ENCODE data around the gene TEX261.

TEX261 gene

DNA sequence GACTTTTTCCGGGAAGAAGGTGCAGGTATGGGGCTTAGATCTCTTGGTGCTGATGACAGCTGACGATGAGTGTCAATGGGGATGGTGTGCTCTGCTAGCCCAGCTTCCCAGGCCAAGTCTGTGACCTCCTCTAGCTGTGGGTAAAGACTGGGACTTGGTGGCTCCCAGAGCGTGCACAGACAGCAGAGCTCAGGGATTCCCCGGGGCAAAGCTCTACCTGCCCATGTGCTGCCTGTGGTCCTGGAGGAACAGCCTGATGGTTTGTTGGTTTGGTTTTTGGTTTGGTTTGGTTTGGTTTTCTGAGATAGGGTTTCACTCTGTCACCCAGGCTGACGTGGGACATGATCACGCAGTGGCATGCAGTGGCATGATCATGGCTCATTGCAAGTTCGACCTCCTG is 39.8 kb downstream of the TEX261 start:
- DNase-seq = no peak

DNA sequence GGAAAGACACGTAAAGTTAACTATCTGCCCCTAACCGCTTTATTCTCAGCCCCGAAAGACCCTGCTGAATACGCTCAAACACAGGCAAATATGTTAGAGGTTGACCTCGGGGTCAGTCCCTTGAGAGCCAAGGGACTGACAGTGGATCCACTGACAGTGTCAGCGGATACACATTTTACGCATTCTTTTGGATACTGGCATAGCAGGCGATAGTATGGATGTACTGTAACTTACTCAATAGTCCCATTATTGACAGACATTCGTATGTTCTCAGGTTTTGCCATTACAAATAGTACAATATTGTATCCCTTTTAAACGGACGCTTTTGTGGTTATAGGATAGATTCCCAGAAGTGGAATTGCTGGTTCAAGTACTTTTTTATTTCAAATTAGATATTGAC is 45.6 kb downstream of the TEX261 start:
- no peak for DNase-seq

- peak; percentile 71 for DNase-seq
Observed at GRCh38 chr2:70948337-70949003, 46.2 kb downstream of the TEX261 start.

DNA sequence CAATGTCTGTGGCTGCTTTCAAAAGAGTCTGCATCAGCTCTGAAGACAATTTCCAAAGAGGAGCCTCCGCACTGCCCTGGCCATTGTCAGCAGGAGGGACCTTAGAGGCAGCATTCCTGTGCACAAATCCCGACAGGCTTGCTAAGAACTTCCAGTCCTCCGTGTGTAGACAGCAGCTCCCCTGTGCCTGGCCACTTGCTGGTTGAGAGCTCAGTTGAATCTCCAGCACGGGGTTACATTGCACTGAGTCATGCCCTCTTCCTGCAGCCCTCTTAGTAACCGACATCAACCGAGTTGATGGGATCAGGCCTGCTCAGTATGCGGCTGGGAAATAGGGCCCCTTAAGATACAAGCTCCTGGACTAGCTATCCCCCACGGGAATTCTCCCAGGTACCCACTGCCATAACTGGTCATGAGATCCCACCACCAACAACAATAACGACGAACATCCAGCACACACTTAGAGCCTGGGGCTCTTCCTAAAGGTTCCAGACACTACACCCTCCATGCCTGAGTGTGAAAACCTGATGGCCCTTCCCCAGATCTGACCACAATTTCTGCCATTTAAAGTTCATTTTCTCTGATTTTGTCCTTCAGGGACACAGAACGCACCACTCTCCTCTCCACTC is 47.0 kb downstream of the TEX261 start:
- DNase-seq = no peak

DNA sequence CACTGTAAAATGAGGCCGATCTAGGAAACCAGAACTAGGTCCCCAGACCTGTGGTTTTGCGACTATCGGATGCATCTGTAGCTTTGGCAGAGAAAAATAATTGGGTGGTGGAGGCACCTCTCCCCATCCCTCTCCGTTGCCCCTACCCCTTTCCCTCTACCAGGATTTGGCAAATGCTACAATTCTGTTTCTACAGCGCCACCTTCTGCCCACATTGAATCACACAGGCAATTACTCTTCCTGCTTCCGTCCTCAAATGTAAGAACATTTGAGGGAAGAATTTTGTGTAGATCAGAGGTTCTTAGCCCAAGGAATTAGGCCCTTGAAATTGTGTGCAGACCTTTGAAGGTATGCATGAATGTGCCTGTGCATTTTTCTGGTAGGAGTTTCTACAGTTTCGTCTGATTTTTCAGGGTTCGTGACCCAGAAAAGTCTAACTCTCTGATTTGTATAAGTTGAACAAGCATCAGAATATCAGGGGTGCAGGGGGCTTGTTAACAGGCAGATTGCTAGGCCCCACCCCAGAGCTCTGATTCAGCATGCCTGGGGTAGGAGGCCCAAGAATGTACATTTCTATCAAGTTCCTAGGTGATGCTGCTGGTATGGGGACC is 47.7 kb downstream of the TEX261 start:
- peak; percentile 24 for DNase-seq

GRCh38 chr2:70944111-70944690 is 50.5 kb downstream of the TEX261 start:
- no peak for DNase-seq

- DNase-seq = no peak
Observed at GRCh38 chr2:70943205-70943871, 51.3 kb downstream of the TEX261 start.

DNA sequence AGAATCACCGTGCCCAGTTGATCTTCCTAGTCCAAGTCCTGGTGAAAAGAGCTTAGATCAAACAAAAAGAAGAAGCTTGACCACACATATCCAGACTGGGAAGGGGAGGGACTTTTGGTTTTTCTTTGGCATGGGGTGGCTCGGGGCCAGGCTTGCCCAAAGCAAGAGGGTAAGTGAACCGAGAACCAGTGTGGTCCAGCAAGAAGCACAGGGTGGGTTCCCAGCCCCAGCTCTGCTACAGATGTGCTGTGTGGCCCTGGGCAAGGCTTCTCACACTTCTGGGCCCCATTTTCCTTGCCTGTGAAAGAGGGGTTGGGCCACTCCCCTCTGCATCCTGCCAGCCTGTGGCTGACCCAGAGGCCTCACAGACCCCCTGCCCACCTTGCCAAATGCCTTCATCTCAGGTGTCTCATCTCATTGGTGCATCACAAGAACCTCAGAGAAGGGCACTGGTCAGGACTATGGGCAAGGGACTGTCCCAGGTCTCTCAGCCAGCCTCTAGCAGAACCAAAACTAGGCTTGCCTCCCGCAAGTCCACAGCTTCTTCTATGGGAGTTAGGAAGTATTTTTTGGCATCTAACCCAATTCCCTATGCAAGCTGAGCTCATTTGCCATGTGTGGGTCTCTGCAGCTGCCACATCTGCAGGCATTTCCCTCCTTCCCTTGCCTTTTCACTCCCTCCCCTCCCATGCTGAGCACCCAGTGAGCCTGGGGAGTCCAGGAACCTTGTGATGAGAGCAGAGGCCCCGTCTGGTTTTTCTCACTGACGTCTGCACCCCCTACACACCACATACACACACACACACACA is 52.1 kb downstream of the TEX261 start:
- DNase-seq = no peak

- no peak for DNase-seq
Observed at GRCh38 chr2:70941701-70942100, 53.0 kb downstream of the TEX261 start.

- DNase-seq = no peak
Observed at GRCh38 chr2:70941186-70941585, 53.5 kb downstream of the TEX261 start.

- no peak for DNase-seq
Observed at GRCh38 chr2:70939839-70940580, 54.7 kb downstream of the TEX261 start.

DNA sequence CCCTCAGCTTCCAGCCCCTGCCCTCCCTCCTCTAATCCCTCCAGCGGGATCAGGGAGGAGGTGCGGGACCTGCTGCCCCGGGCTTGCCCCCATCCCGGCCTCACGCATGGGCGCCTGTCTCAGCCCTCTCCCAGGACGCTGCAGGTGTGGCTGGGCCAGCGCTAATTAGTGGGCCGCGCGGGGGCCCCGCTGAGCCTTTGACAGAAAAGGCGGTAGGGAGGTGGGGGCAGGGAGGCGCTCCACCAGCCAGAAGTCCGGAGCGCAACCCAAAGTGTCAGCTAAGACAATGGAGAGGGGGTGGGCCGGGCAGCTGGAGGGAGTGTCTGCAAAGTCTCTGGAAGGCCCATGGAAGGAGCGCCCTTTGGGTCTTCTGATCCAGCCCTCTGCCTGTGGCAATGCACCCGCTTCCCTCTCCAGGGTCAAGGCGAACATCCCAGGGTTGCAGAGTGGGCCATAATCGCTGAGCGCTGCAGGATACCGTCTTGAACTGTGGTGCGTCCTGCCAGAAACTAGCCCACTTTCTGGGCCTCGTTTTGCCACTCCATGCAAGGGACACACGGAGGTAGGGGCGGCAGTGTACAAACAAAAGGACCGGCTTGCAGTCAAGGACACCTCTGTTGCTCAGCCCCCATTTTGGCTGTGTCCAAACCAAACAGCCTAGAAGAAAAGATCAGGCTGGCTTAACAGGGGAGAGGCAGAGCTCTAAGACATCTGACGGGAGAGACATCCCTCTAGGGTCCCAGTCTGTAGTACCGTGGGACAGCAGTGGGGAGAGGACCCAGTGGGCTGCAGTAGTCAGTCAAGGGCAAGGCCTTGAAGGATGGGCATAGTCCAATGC is 55.5 kb downstream of the TEX261 start:
- DNase-seq = no peak

DNA sequence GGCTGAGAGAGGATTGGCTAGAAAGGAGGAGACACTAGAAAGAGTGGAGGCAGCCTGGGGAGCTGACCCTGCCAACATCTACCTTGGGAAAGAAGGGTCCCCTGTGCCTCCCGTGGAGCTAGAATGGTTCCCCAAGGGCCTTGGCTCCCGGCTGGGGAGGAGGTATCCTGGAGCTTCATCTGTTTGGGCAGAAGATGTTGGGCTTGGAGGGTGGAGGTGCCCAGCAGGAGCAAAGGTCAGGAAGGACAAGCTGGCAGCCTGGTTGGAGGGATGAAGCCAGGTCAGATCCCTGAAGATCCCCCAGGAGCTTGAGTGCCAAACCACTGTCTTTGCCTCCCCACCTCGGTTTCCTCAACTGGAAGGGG is 56.1 kb downstream of the TEX261 start:
- no peak for DNase-seq

DNA sequence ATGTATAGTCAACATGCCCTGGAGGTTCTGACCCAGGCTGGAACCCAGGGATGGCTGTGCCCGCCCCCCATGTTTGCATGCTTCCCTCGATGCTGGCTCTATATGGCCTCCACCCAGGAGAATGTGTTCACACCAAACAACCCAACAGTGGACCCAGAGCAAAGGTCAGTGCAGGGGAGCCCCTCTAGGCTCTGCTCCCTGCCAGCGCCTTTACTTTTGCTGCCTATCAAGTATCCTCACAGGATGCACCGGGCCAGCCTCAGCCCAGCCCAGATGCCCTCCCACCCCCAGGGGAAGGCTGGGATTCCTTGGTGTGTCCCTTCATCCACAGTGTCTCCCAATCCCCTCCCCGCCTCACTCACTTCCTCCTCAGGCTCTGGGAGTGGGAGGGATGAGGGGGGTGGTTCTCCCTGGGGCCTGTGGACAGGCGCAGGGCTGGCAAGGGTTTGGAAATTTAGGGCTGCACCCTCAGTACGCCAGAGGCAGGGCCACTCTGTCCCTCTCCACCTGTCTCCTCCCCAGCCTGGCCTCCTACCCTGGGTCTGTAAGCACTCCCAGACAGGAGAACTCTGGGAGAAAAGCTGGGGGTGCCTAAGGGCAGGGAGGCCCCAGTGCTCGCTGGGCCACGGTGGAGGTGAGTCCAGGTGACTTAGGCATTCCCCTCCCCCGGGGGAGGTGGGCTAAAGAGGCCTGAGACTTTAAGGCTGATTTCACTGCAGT is 56.6 kb downstream of the TEX261 start:
- no peak for DNase-seq

DNA sequence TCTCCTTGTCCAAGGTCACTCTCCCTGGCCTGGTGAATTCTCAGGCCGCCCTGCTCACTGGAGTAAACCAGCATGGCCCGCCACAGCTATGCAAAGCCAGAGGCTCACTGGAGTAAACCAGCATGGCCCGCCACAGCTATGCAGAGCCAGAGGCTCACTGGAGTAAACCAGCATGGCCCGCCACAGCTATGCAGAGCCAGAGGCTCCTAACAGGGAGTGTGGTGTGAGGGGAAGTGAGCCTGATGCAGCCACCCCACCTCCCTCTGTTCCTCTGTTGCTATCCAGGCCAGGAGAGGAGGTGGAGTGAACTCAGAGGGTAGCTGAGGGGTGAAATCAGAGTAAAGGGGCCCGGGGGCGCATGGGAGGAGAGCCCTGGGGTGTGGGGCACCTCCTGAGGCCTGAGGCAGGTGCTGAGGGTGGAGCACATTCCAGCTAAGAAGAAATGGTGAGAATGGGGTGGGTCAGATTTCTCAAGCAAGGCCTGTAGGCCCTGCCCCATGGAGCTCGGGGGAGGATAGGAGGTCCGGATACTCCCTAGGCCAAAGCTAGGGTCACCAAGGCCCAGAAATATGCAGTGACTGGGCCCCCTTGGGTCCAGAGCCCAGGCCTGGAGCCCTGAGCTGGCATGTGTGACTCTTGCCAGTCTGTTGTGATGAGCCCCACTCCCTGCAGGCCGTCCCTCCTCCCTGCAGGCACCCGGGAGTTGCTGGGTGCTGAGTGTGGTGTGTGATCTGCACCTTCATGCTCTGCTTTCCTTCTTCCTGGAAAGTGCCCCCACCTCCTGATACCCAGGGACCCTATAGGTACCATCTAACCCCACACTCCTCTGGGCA is 57.5 kb downstream of the TEX261 start:
- DNase-seq = no peak

DNA sequence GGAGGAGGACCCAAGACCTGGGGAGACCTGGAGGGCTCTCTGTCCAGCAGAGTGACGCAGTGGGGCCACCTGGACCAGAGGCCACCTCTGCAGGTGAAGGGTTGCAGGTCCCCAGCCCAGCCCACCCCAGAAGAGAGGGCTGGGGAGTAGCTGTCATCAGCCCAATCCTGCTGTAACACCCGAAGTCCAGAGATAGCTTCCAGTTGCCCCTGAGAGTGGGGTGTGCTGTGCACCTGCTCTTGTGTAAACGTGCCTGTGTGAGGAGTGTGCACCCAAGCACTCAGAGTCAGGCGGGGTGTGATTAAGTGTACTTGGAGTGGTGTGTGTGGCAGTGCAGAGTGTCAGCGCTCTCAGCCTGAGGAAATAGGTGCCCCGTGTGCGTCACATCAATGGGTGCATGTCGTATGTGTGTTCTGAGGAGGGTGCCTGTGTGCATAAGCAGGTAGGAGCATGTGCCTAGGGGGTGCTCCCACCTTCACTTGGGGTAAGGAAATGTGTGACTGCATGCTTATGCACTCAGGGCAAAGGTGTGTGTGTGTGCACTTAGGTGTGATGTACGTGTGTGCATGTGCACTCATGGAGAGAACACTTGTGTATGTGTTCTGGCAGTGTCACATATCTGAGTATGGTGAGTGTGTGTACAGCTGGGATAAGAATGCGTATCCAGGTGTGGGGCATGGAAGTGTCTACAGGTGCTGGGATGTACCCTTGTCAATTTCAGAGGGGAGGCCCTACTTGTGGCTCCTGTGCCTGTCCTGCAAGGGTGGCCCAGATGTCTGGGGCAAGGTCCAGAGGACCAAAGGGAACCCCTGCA is 58.3 kb downstream of the TEX261 start:
- no peak for DNase-seq
